HG03039 (cell line): ENCODE data around the gene TIMM8A.
A peak's percentile ranks its signal among the peaks of the same experiment; 100 is the strongest.

Experiments
- ATAC-seq: cut with Tn5 transposase; IDR thresholded peaks from one replicate; pipeline ENCODE4 v1.9.1; 2021; ENCODE audit warnings: mild to moderate bottlenecking, moderate library complexity; ENCODE audit not compliant: unreplicated experiment

The TIMM8A gene

GRCh38 chrX:101348452-101349192, at the start of gene TIMM8A:
TSS of gene TIMM8A (minus strand) at chrX:101348742. CDS start at chrX:101348664, 78 bp downstream.
- peak; percentile 95 for ATAC-seq

- no peak for ATAC-seq
Observed at GRCh38 chrX:101397779-101398178, 49.2 kb upstream of the TIMM8A start.

- no peak for ATAC-seq
Observed at GRCh38 chrX:101395789-101396188, 47.2 kb upstream of the TIMM8A start.

GRCh38 chrX:101394372-101394771, 45.8 kb upstream of the TIMM8A start:
- no peak for ATAC-seq

- ATAC-seq: no peak
Observed at GRCh38 chrX:101393530-101394305, 45.2 kb upstream of the TIMM8A start.

- no peak for ATAC-seq
Observed at GRCh38 chrX:101391831-101392230, 43.3 kb upstream of the TIMM8A start.

GRCh38 chrX:101390664-101391525, 42.4 kb upstream of the TIMM8A start, which contains the start of gene RPL36A:
TSS of gene RPL36A (plus strand) at chrX:101391011. CDS start at chrX:101391044, 33 bp downstream.
- ATAC-seq: peak; percentile 78

GRCh38 chrX:101388604-101389003, 40.1 kb upstream of the TIMM8A start:
- no peak for ATAC-seq

- no peak for ATAC-seq
Observed at GRCh38 chrX:101386542-101386885, 38.0 kb upstream of the TIMM8A start.

GRCh38 chrX:101385795-101386541, 37.4 kb upstream of the TIMM8A start, which contains the start of gene BTK:
TSS of gene BTK (minus strand) at chrX:101386191. CDS start at chrX:101375284, 10,907 bp downstream.
- peak; percentile 60 for ATAC-seq

- no peak for ATAC-seq
Observed at GRCh38 chrX:101385026-101385684, 36.6 kb upstream of the TIMM8A start.

- ATAC-seq: peak; percentile 67
Observed at GRCh38 chrX:101383679-101384205, 35.2 kb upstream of the TIMM8A start.

GRCh38 chrX:101377547-101377946, 29.0 kb upstream of the TIMM8A start:
- ATAC-seq: no peak

GRCh38 chrX:101370888-101371504, 22.5 kb upstream of the TIMM8A start:
- ATAC-seq: peak; percentile 46

GRCh38 chrX:101369687-101370086, 21.1 kb upstream of the TIMM8A start:
- no peak for ATAC-seq

- no peak for ATAC-seq
Observed at GRCh38 chrX:101368800-101369199, 20.3 kb upstream of the TIMM8A start.

- ATAC-seq: no peak
Observed at GRCh38 chrX:101365301-101365795, 16.8 kb upstream of the TIMM8A start.

- no peak for ATAC-seq
Observed at GRCh38 chrX:101362757-101363156, 14.2 kb upstream of the TIMM8A start.

GRCh38 chrX:101362116-101362515, 13.6 kb upstream of the TIMM8A start:
- no peak for ATAC-seq
